ENCODE results near the gene ADGRB3. TPM values are rescaled to one million over a fixed set of nuclear protein-coding genes. Genes with fewer than 3 reads are reported as not detected.

The ADGRB3 gene
- total RNA-seq, 1 experiment from 2014 or later: not detected

DNA sequence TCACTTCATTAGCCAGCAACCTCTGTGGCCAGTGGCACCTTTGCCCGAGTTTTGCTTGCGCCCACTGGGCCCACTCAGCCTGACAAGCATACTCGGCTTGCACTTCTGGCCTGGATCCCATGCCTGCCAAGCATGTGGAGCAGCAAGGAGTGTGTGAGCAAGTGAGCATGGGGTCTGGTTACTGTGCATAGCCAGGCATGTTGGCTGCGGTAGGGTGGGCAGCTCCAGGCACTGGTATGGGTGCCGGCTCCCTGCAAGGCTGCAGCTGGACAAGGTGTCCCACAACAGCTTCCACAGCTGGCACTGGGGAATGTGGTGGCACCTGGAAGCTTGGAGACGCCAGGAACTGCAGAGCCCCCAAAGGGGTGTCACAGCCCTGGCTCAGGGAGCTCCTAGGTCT is 510.0 kb downstream of the ADGRB3 start:
- Mint-ChIP-seq H3K36me3 (ENCODE audit: insufficient read depth, unreplicated experiment) (no peaks in the 10 kb centered on the region), H3K4me3 (ENCODE audit: unreplicated experiment) (no peak overlapping the region), H3K27me3 (ENCODE audit: insufficient read depth, unreplicated experiment) (no peaks in the 10 kb centered on the region), H3K4me1 (ENCODE audit: insufficient read depth, unreplicated experiment) (no peaks in the 10 kb centered on the region), H3K27ac (ENCODE audit: low read depth, unreplicated experiment) (no peak overlapping the region), H3K9me3 (ENCODE audit: unreplicated experiment) (peaks cover 5% of the 10 kb centered on the region)
- no TSS peak for BruUV-seq (replicated peaks)
- no peak for DNase-seq (ENCODE audit: unreplicated experiment)
- intact Hi-C loops (cut with micrococcal nuclease): no loop called here
- TF ChIP-seq, protein P1, sequence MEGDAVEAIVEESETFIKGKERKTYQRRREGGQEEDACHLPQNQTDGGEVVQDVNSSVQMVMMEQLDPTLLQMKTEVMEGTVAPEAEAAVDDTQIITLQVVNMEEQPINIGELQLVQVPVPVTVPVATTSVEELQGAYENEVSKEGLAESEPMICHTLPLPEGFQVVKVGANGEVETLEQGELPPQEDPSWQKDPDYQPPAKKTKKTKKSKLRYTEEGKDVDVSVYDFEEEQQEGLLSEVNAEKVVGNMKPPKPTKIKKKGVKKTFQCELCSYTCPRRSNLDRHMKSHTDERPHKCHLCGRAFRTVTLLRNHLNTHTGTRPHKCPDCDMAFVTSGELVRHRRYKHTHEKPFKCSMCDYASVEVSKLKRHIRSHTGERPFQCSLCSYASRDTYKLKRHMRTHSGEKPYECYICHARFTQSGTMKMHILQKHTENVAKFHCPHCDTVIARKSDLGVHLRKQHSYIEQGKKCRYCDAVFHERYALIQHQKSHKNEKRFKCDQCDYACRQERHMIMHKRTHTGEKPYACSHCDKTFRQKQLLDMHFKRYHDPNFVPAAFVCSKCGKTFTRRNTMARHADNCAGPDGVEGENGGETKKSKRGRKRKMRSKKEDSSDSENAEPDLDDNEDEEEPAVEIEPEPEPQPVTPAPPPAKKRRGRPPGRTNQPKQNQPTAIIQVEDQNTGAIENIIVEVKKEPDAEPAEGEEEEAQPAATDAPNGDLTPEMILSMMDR (IDR thresholded peaks at IDR 0.05; ENCODE audit: unreplicated experiment): no peak
- ChIA-PET CTCF (no interaction called here), POLR2A (no interaction called here)

DNA sequence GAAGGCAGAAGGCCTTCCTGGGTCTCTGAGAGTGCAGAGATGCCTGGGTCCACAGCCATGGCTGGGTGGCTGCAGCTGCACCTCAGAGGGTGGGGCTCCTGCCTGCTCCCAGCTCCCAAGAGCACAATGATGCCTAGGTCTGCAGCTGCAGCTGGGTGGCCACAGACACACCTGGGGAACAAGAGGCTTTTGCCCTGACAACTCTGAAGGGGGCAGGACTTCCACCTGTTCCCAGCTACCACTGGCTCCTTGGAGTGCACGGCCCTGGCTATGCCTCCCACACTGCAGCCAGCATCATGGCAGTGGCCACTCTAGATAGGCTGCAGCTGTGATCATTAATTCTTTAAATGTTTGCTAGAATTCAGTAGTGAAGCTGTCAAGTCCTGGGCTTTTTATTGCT is 511.3 kb downstream of the ADGRB3 start:
- H3K4me1 Mint-ChIP-seq (ENCODE audit: insufficient read depth, unreplicated experiment): no peaks in the 10 kb centered on the region
- ChIA-PET CTCF (no interaction called here), POLR2A (no interaction called here)
- TF ChIP-seq, protein P1 (IDR thresholded peaks at IDR 0.05; ENCODE audit: unreplicated experiment): no peak
- intact Hi-C loops (cut with micrococcal nuclease): no loop called here
- H3K27me3 Mint-ChIP-seq (ENCODE audit: insufficient read depth, unreplicated experiment): no peaks in the 10 kb centered on the region
- no peak for DNase-seq (ENCODE audit: unreplicated experiment)
- H3K36me3 Mint-ChIP-seq (ENCODE audit: insufficient read depth, unreplicated experiment): no peaks in the 10 kb centered on the region
- no peak overlapping the region for H3K4me3 Mint-ChIP-seq (ENCODE audit: unreplicated experiment)
- no peak overlapping the region for H3K27ac Mint-ChIP-seq (ENCODE audit: low read depth, unreplicated experiment)
- peaks cover 5% of the 10 kb centered on the region for H3K9me3 Mint-ChIP-seq (ENCODE audit: unreplicated experiment)
- no TSS peak for BruUV-seq (replicated peaks)

DNA sequence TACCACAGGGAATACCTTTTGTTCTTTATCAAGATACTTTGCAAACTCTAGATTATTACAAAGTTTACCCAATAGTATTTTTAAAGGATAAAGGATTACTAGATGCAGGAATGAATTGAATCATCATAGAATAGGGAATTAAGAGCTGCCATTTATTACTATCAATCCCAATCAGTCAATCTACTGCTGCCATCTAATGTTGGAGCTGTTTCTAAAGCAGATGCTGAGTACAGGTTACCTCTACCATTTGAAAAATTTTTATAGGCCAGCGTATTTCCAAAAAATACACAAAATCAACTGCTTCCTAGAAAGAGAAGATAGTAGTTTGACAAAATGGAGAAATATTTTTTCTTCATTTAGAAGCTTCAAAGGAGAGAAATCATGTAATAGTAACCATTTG is 520.4 kb downstream of the ADGRB3 start:
- ChIA-PET CTCF (no interaction called here), POLR2A (no interaction called here)
- Mint-ChIP-seq H3K4me1 (ENCODE audit: insufficient read depth, unreplicated experiment) (no peaks in the 10 kb centered on the region), H3K4me3 (ENCODE audit: unreplicated experiment) (no peak overlapping the region), H3K9me3 (ENCODE audit: unreplicated experiment) (no peaks in the 10 kb centered on the region), H3K27me3 (ENCODE audit: insufficient read depth, unreplicated experiment) (peaks cover 17% of the 10 kb centered on the region), H3K36me3 (ENCODE audit: insufficient read depth, unreplicated experiment) (no peaks in the 10 kb centered on the region), H3K27ac (ENCODE audit: low read depth, unreplicated experiment) (no peak overlapping the region)
- intact Hi-C loops (cut with micrococcal nuclease): no loop called here
- no TSS peak for BruUV-seq (replicated peaks)
- DNase-seq (ENCODE audit: unreplicated experiment): no peak
- TF ChIP-seq, protein P1 (IDR thresholded peaks at IDR 0.05; ENCODE audit: unreplicated experiment): no peak

DNA sequence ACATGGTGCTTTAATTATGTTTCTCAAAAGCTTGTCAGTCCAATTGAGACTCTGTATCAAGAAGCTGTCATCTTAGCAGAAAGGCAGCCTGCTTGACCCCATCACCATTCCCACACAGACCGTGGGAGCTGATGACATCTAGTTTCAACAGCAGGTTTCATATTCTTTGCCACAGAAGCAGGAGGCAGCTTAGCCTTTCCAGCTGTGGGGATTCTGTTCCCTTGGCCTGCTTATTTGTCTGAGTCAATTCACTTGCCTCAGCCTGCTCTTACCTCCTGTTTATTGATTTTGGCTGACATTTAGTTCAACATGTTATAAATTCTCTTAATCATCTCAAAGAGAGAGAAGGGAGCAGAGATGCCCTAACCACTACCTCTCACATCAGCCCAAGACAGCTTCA is 527.7 kb downstream of the ADGRB3 start:
- ChIA-PET CTCF (interaction anchor here (0.9 kb wide), 1 partner anchor 135 kb away, joined by 3 read pairs; no protein-coding TSS in a partner anchor), POLR2A (no interaction called here)
- TF ChIP-seq, protein P1 (IDR thresholded peaks at IDR 0.05; ENCODE audit: unreplicated experiment): no peak
- BruUV-seq (replicated peaks): no TSS peak
- intact Hi-C loops (cut with micrococcal nuclease): no loop called here
- no peak overlapping the region for H3K4me3 Mint-ChIP-seq (ENCODE audit: unreplicated experiment)
- no peak for DNase-seq (ENCODE audit: unreplicated experiment)
- no peaks in the 10 kb centered on the region for H3K36me3 Mint-ChIP-seq (ENCODE audit: insufficient read depth, unreplicated experiment)
- no peak overlapping the region for H3K27ac Mint-ChIP-seq (ENCODE audit: low read depth, unreplicated experiment)
- H3K9me3 Mint-ChIP-seq (ENCODE audit: unreplicated experiment): no peaks in the 10 kb centered on the region
- no peaks in the 10 kb centered on the region for H3K4me1 Mint-ChIP-seq (ENCODE audit: insufficient read depth, unreplicated experiment)
- H3K27me3 Mint-ChIP-seq (ENCODE audit: insufficient read depth, unreplicated experiment): peaks cover 30% of the 10 kb centered on the region
